Mucosa of rectum (tissue), 2 donors: ENCODE data around the gene ELAC2.

ENCODE experiments used
- H3K27ac ChIP-seq, 2 donors: one replicate each; pipeline ENCODE4 v1.7.0; 2013; ENCODE audit warnings: inconsistent platforms in 2 of 2, low read depth in 2 of 2, low read length in 2 of 2
- H3K27me3 ChIP-seq, 2 donors: one replicate each; pipeline ENCODE4 v1.7.0; 2013; ENCODE audit warnings: low read length in 2 of 2; ENCODE audit not compliant: control insufficient read depth in 2 of 2, insufficient read depth in 2 of 2
- H3K36me3 ChIP-seq, 2 donors: one replicate each; pipeline ENCODE4 v1.7.0; 2013; ENCODE audit warnings: low read length in 2 of 2; ENCODE audit not compliant: control insufficient read depth in 2 of 2, insufficient read depth in 2 of 2
- H3K4me1 ChIP-seq, 2 donors: one replicate each; pipeline ENCODE4 v1.7.0; 2013; ENCODE audit warnings: low read length in 2 of 2, mild to moderate bottlenecking in 1 of 2; ENCODE audit not compliant: control insufficient read depth in 2 of 2, insufficient read depth in 2 of 2
- H3K4me3 ChIP-seq, 2 donors: one replicate each; pipeline ENCODE4 v1.7.0; 2013; ENCODE audit warnings: low read length in 2 of 2
- H3K9ac ChIP-seq, 2 donors: one replicate each; pipeline ENCODE4 v1.7.0; 2013; ENCODE audit warnings: low read length in 2 of 2, low read depth in 1 of 2, mild to moderate bottlenecking in 1 of 2
- H3K9me3 ChIP-seq, 2 donors: one replicate each; pipeline ENCODE4 v1.7.0; 2013; ENCODE audit warnings: low read length in 2 of 2; ENCODE audit not compliant: control insufficient read depth in 2 of 2
- donor health status: healthy.
- donor health status: Normal muscosa, but diverticular disease.

The ELAC2 gene

DNA sequence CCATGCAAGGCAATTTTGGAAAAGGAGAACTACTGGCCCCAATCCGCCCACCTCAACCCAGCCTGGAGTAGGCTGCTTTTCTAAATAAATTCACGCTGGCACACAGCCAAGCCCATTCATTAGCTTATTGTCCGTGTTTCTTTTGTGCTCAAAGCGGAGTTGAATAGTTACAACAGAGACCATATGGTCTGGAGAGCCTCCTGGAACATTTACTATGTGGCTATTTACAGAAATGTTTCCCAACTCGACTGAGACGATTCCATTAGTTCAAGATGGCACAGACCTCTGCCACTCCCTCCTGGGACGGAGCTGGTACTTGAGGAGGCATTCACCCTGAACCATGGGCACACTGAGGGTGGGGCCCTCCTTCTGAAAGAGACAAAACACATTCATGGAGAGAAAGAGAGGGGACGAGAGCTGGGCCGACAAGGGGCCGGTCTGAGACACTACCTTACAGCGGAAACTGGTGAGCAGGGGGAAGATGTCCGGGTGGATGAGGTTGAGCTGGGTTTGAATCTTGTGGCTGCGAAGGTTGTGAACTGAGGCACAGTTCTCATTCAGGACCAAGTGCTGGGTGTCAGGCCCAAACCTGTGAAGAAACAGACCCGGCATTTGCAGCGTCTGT, 15.7 kb downstream of the ELAC2 start:
- Histone ChIP-seq H3K9me3 (no peaks in the 10 kb centered on the region), H3K27me3 (no peaks in the 10 kb centered on the region), H3K4me1 (no peaks in the 10 kb centered on the region), H3K27ac (no peak overlapping the region), H3K36me3 (peaks cover 60 to 79% of the 10 kb centered on the region in 2 donors), H3K9ac (no peak overlapping the region), H3K4me3 (no peak overlapping the region)

DNA sequence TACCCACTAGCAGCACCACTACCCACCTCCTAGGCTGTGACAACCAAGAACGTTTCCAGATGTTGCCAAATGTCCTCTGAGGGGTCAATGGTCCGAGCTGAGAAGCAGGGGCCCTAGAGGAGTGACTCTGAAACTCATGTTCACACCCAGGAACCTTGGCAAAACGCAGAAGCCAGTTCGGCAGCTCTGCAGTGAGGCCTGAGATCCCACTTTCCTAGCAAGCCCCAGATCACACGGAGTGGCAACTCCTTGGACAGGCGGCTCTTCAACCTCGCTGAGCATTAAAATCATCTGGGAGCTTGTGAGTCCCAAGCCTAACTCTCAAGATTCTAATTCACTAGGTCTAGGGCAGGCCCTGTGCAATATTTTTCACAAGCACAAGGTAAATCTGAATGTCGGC, 17.3 kb downstream of the ELAC2 start:
- H3K4me1 ChIP-seq, result no peaks in the 10 kb centered on the region
- no peak overlapping the region for H3K4me3 ChIP-seq
- H3K27ac ChIP-seq, result no peak overlapping the region
- peaks cover 73 to 88% of the 10 kb centered on the region in 2 donors for H3K36me3 ChIP-seq
- no peak overlapping the region for H3K9ac ChIP-seq
- H3K27me3 ChIP-seq, result no peaks in the 10 kb centered on the region
- no peaks in the 10 kb centered on the region for H3K9me3 ChIP-seq

DNA sequence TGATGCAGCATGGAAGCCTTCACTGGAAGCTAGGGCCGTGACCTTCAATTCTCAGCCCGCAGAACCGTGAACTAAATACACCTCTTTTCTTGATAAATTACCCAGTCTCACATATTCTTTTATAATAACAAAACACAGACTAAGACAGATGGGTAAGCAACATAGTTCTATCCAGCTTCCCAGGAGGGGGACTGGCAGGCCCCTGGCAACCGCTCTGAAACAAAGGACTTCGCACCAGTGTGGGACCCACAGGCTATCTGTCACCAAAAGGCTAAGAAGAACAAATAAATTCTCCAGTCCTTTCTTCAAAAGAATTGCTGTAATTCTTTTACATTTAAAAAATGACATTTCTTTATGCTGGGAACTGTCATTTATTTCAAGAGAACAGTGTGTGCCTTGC, 19.0 kb downstream of the ELAC2 start:
- Histone ChIP-seq H3K27ac (no peak overlapping the region), H3K4me3 (no peak overlapping the region), H3K9me3 (no peaks in the 10 kb centered on the region), H3K4me1 (no peaks in the 10 kb centered on the region), H3K36me3 (peaks cover 74 to 89% of the 10 kb centered on the region in 2 donors), H3K9ac (no peak overlapping the region), H3K27me3 (no peaks in the 10 kb centered on the region)

DNA sequence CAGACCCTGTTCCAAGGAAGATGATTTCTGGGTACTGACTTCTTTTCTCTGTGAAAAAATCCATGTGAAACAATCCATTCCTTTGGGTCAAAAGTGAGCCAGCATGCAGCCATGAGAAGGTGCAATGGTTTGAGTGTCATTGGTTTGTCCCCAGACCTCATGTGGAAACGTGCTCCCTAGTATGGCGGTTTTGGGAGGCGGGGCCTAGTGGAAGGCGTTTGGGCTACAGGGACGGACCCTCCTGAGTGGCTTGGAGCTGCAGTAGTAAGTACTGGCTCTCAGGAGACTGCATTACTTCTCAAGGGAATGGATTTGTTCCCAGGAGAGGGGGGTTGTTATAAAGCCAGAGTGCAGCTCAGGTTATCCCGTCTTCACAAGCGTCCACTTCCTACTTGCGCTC, 19.4 kb downstream of the ELAC2 start:
- no peak overlapping the region for H3K4me3 ChIP-seq
- H3K36me3 ChIP-seq, result peaks cover 78 to 89% of the 10 kb centered on the region in 2 donors
- no peak overlapping the region for H3K9ac ChIP-seq
- H3K9me3 ChIP-seq, result no peaks in the 10 kb centered on the region
- H3K27ac ChIP-seq, result no peak overlapping the region
- H3K4me1 ChIP-seq, result no peaks in the 10 kb centered on the region
- no peaks in the 10 kb centered on the region for H3K27me3 ChIP-seq

DNA sequence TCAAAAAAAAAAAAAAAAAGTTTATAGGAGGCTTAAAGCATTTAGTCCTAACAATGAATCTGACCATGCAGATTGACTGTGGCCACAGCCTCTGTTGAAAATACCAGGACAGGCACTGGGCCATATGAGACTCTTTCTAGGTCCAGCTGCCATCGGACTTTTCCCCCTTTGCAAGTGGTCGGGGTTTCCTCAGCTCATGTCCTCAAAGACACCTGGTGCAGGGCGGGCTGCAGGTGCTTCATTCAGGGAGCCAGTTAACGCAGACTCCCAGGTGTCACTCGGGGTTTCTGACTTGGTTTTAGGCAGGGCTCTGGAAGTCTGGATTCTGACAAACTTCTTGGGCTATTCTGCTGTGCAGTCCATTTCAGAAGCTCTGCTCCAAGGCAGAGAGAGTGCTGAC, 20.9 kb downstream of the ELAC2 start:
- Histone ChIP-seq H3K27me3 (no peaks in the 10 kb centered on the region), H3K36me3 (peaks cover 82 to 89% of the 10 kb centered on the region in 2 donors), H3K4me3 (no peak overlapping the region)

DNA sequence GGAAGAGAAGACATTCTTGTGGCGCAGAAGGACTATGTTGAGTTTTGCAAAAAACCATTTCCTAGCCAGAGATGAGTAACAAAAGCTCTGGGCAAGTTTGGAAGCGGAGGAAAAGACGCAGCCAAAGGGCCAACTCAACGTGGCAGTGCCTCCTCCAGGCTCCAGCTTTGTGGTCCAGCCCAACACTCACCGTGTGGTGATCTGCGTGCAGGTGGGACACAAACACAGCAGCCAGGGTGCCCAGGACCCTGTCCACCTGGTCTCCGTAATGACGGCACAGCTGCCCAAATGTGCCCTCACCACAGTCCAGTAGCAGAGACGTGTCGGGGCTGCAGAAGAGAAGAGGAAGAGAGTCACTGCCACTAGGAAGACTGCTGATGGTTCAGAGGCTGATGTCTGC, 21.5 kb downstream of the ELAC2 start:
- no peaks in the 10 kb centered on the region for H3K9me3 ChIP-seq
- H3K27me3 ChIP-seq, result no peaks in the 10 kb centered on the region
- peaks cover 85 to 92% of the 10 kb centered on the region in 2 donors for H3K36me3 ChIP-seq
- H3K4me3 ChIP-seq, result no peak overlapping the region
- no peak overlapping the region for H3K27ac ChIP-seq
- H3K9ac ChIP-seq, result no peak overlapping the region
- H3K4me1 ChIP-seq, result no peaks in the 10 kb centered on the region

More for the DNA sequence above, 20.9 kb downstream of the ELAC2 start:
- no peaks in the 10 kb centered on the region for H3K4me1 ChIP-seq
- H3K9me3 ChIP-seq, result no peaks in the 10 kb centered on the region
- no peak overlapping the region for H3K9ac ChIP-seq
- no peak overlapping the region for H3K27ac ChIP-seq

DNA sequence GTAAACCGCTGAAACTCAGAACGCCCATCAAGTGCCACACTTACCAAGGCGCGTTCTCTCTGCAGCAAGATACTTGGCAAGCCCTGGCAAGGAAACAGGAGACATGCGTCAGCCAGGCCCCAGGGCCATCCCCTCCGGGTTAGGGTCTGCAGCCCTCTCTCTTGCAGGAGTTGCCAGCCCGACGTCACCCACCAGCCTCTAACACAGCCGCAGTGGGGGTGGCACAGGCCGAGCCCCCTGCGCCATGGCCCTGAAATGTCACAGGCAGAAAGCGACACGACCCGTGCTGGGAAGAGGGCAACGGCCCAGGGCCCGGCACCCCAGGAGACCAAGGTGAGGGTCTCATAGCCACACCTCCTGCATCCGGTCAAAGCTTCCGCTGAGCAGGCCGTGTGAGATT, 21.9 kb downstream of the ELAC2 start:
- H3K4me3 ChIP-seq, result no peak overlapping the region
- H3K36me3 ChIP-seq, result peaks cover 87 to 93% of the 10 kb centered on the region in 2 donors
- no peaks in the 10 kb centered on the region for H3K4me1 ChIP-seq

DNA sequence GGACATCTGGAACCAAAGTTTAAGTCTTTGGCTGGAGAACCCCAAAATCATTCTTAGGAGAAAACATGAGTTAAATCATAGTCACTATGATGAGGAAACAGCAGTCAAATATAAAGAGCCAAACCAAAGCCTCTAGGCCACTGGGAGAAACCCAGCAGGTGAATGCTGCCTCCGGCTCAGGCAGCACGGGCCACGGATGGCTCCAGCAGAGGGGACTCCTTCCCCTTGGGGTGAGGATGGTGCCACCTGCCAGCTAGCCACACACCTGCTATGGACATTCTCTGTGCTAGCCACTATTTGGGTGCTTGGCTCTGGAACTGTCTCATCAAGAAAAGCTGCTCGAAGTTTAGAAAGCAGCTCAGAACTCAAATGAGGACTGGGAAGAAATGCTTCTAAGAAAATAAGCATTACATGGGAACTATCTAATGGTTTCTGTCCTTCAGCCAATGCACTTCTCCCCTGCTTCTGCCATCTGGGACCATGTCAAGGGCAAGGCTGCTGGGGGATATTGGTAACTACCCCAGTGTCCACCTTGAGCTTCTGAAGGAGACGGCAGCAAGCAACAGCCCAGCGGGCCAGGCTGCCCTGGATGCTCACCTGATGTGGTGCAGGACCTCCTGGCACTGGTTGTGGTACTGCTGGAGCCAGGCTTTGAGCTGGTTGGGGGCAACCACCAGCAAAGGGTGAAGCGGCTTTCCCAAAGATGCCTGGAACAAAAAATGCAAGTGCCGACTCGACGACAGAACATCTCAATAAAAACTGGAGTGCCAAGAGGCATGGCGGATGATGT, 22.5 kb downstream of the ELAC2 start:
- no peaks in the 10 kb centered on the region for H3K9me3 ChIP-seq
- no peak overlapping the region for H3K9ac ChIP-seq
- H3K4me3 ChIP-seq, result no peak overlapping the region
- no peak overlapping the region for H3K27ac ChIP-seq
- peaks cover 84 to 89% of the 10 kb centered on the region in 2 donors for H3K36me3 ChIP-seq
- no peaks in the 10 kb centered on the region for H3K4me1 ChIP-seq
- no peaks in the 10 kb centered on the region for H3K27me3 ChIP-seq

More for the DNA sequence above, 21.9 kb downstream of the ELAC2 start:
- no peaks in the 10 kb centered on the region for H3K27me3 ChIP-seq
- no peaks in the 10 kb centered on the region for H3K9me3 ChIP-seq
- H3K9ac ChIP-seq, result no peak overlapping the region
- H3K27ac ChIP-seq, result no peak overlapping the region

DNA sequence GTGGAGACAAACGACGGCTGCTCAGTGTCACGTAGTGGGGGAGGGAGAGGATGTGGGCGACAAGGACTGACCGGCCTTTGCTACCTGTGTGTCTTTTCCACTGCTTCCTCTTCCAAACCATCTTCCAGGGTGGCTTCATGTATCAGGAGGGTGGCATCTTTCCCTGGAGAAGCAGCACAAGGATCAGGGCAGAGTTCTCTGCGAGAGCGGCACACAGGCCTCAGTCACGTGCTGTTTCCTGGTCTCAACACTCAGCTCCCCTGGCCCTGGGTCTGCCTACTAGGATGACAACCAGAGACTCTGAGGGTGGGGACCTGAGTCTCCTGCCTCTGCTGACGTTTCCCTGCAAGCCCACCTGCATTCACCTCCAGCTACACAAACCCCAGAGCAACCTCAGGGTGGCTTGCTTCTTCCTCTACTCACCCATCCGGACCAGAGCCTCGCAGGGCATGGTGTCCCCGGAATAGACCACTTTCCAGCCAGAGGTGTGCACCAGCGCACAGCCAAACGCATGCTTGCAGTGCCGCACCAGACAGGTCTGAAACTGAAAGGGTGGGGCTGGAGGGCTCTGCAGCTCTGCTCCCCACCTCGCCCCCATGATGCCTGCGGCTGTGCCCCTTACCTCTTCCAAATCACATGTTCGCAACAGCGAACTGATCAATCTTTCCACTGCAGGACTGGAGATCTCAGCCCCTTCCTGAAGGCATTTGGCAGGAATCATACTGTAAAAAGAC, 23.3 kb downstream of the ELAC2 start:
- H3K4me3 ChIP-seq, result no peak overlapping the region
- no peak overlapping the region for H3K9ac ChIP-seq
- H3K36me3 ChIP-seq, result peaks cover 88 to 90% of the 10 kb centered on the region in 2 donors
- no peaks in the 10 kb centered on the region for H3K27me3 ChIP-seq
- H3K27ac ChIP-seq, result no peak overlapping the region
- H3K4me1 ChIP-seq, result peaks cover 0 to 2% of the 10 kb centered on the region in 2 donors
- H3K9me3 ChIP-seq, result no peaks in the 10 kb centered on the region

DNA sequence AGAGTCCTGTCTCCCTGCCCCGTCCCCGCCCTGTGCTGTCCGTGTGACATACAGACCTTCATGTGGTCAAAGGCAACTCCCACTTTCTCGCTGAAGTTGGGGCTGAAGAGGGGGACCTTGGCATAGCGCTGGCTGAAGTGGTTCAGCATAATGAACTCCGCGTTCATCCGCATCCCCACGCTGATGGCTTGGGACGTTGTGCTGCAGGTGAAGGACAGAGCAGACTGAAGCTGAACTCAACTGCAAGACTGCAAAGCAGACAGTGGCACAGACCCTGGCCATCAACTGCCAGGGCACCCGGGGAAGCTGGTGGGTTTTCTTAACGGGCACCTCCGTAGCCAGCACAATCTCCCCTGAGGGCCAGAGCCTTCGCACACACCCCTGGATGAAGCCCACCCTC, 24.2 kb downstream of the ELAC2 start:
- Histone ChIP-seq H3K4me3 (no peak overlapping the region), H3K9me3 (no peaks in the 10 kb centered on the region), H3K4me1 (peaks cover 0 to 2% of the 10 kb centered on the region in 2 donors), H3K27ac (no peak overlapping the region), H3K36me3 (peaks cover 79 to 84% of the 10 kb centered on the region in 2 donors), H3K27me3 (no peaks in the 10 kb centered on the region), H3K9ac (no peak overlapping the region)
